Transverse colon (tissue), 3 donors: Measurements from ENCODE around the gene BABAM1.

Source experiments
- EP300 ChIP-seq: sonication (generic); formaldehyde crosslinking; IDR thresholded peaks from one replicate; pipeline ENCODE4 v1.6.1; 2017; ENCODE audit warnings: antibody characterized with exemption, low read depth
- POLR2A ChIP-seq: fragments of 450-650 bp; IDR thresholded peaks from one replicate; pipeline ENCODE4 v1.6.1; 2016; ENCODE audit warnings: antibody characterized with exemption, mild to moderate bottlenecking, moderate library complexity
- TF ChIP-seq, protein P1 (sequence below), 5 experiments: fragments of 200-600 bp in 3 of 5; fragments of 450-650 bp in 2 of 5; sonication (generic) in 3 of 5; IDR thresholded peaks; 1 replicate in 2 of 5; 2 replicates in 3 of 5; pipeline ENCODE4 v1.5.1; 2016 to 2017; ENCODE audit warnings: antibody characterized with exemption in 5 of 5, inconsistent platforms in 3 of 5, mild to moderate bottlenecking in 2 of 5, moderate library complexity in 1 of 5

DNA sequence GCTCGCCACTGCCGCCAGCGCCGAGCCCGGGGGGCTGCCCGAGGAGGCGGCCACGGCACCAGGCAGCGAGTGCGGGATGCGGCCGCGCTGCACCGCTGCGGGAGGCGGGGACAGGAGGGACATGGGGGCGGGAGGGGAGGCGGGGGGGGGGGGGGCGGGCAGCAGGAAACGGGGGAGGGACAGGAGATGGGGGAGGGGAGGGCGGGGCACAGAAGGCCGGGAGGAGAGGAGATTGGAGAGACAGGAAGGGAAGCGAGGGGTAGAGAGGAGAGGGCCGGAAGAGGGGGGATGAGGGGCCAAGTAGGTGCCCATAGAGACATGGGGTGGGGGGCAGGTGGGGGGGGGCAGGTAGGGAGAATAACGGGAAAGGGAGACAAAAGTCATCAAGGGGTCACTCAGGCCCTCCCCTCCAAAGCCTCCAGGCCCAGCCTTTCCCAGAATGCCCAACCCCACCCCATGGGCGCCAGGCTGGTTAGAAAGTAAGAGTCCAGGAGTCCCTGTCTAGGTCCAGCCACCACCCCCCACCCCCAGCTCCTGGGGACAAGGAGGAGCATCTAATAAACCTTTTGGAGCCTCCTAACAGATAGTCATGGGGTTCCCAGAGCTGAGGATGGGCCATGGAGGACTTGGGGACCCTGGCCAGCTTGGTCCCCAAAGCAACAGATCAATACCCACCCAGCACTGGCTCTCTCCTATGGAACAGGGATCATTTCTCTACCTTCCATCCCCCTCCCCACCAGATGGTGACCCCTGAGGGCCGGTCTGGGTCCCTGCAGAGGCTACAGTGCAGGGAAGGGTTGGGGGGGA lies 31.1 kb upstream of the BABAM1 start:
- TF ChIP-seq, protein P1, sequence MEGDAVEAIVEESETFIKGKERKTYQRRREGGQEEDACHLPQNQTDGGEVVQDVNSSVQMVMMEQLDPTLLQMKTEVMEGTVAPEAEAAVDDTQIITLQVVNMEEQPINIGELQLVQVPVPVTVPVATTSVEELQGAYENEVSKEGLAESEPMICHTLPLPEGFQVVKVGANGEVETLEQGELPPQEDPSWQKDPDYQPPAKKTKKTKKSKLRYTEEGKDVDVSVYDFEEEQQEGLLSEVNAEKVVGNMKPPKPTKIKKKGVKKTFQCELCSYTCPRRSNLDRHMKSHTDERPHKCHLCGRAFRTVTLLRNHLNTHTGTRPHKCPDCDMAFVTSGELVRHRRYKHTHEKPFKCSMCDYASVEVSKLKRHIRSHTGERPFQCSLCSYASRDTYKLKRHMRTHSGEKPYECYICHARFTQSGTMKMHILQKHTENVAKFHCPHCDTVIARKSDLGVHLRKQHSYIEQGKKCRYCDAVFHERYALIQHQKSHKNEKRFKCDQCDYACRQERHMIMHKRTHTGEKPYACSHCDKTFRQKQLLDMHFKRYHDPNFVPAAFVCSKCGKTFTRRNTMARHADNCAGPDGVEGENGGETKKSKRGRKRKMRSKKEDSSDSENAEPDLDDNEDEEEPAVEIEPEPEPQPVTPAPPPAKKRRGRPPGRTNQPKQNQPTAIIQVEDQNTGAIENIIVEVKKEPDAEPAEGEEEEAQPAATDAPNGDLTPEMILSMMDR (IDR thresholded peaks at IDR 0.05): no peak
- TF ChIP-seq POLR2A: no peak
- no peak for TF ChIP-seq EP300
